Stomach smooth muscle (tissue), 2 donors: ENCODE data around the gene DPRX.

Source experiments
- H3K27ac ChIP-seq: one replicate; pipeline ENCODE4 v1.7.0; 2013; ENCODE audit warnings: mild to moderate bottlenecking, low read length, inconsistent platforms
- H3K27me3 ChIP-seq, 2 donors: one replicate each; pipeline ENCODE4 v1.7.0; 2013; ENCODE audit warnings: low read length in 2 of 2; ENCODE audit not compliant: insufficient read depth in 2 of 2, control insufficient read depth in 1 of 2
- H3K36me3 ChIP-seq, 2 donors: one replicate each; pipeline ENCODE4 v1.7.0; 2013; ENCODE audit warnings: low read length in 2 of 2; ENCODE audit not compliant: control insufficient read depth in 2 of 2, insufficient read depth in 2 of 2
- H3K4me1 ChIP-seq: one replicate; pipeline ENCODE4 v1.7.0; 2013; ENCODE audit warnings: low read length; ENCODE audit not compliant: control insufficient read depth, insufficient read depth
- H3K4me3 ChIP-seq, 2 donors: one replicate each; pipeline ENCODE4 v1.7.0; 2013; ENCODE audit warnings: low read length in 2 of 2
- H3K9ac ChIP-seq, 2 donors: one replicate each; pipeline ENCODE4 v1.7.0; 2013; ENCODE audit warnings: low read length in 2 of 2, mild to moderate bottlenecking in 1 of 2
- H3K9me3 ChIP-seq, 2 donors: one replicate each; pipeline ENCODE4 v1.7.0; 2013; ENCODE audit warnings: low read length in 2 of 2; ENCODE audit not compliant: control insufficient read depth in 2 of 2
- donor health status: healthy.
- donor health status: Pancreatic carcinoma.

The DPRX gene

GRCh38 chr19:53647350-53647749, 15.6 kb downstream of the DPRX start:
- Histone ChIP-seq H3K9me3 (peaks cover 0 to 10% of the 10 kb centered on the region in 2 donors), H3K27me3 (no peaks in the 10 kb centered on the region), H3K4me1 (no peaks in the 10 kb centered on the region), H3K9ac (no peak overlapping the region), H3K36me3 (no peaks in the 10 kb centered on the region), H3K4me3 (no peak overlapping the region), H3K27ac (no peak overlapping the region)

- H3K27me3 ChIP-seq = no peaks in the 10 kb centered on the region
- H3K9ac ChIP-seq = no peak overlapping the region
- peaks cover 0 to 10% of the 10 kb centered on the region in 2 donors for H3K9me3 ChIP-seq
- H3K4me1 ChIP-seq = no peaks in the 10 kb centered on the region
- H3K36me3 ChIP-seq = no peaks in the 10 kb centered on the region
- H3K27ac ChIP-seq = no peak overlapping the region
- no peak overlapping the region for H3K4me3 ChIP-seq
Measured at GRCh38 chr19:53647792-53648191, 16.0 kb downstream of the DPRX start.

DNA sequence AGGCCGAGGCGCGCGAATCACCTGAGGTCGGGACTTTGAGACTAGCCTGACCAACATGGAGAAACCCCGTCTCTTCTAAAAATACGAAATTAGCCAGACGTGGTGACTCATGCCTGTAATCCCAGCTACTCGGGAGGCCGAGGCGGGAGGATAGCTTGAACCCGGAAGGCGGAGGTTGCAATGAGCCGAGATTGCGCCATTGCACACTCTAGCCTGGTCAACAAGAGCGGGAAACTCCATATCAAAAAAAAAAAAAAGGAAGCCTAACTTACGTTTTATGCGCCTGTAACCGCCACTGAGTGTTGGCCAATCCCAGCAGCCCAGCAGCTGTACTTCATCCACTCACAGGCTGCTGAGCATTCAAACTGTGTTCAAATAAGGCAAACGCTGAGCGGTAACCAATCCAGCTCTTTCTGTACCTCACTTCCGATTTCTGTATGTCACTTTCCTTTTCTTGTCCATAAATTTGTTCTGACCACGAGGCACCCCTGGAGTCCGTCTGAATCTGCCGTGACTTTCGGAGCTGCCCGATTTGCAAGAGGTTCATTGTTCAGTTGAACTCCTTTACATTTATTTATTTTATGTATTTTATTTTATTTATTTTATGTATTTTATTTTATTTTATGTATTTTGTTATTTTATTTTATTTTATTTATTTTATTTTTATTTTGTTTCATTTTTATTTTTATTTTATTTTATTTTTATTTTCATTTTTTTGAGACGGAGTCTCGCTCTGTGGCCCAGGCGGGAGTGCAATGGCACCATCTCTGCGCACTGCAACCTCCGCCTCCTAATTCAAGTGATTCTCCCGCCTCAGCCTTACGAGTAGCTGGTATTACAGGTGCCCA, 18.2 kb downstream of the DPRX start:
- Histone ChIP-seq H3K4me3 (no peak overlapping the region), H3K27ac (no peak overlapping the region), H3K4me1 (no peaks in the 10 kb centered on the region), H3K27me3 (no peaks in the 10 kb centered on the region), H3K9ac (no peak overlapping the region), H3K36me3 (no peaks in the 10 kb centered on the region), H3K9me3 (peaks cover 0 to 10% of the 10 kb centered on the region in 2 donors)

- peaks cover 0 to 10% of the 10 kb centered on the region in 2 donors for H3K9me3 ChIP-seq
- H3K9ac ChIP-seq = no peak overlapping the region
- no peaks in the 10 kb centered on the region for H3K27me3 ChIP-seq
- H3K4me1 ChIP-seq = no peaks in the 10 kb centered on the region
- H3K36me3 ChIP-seq = no peaks in the 10 kb centered on the region
- H3K4me3 ChIP-seq = no peak overlapping the region
- no peak overlapping the region for H3K27ac ChIP-seq
Measured at GRCh38 chr19:53652476-53652875, 20.7 kb downstream of the DPRX start.

GRCh38 chr19:53655042-53655665, 23.4 kb downstream of the DPRX start:
- Histone ChIP-seq H3K4me1 (no peaks in the 10 kb centered on the region), H3K36me3 (no peaks in the 10 kb centered on the region), H3K27ac (no peak overlapping the region), H3K27me3 (peaks cover 0 to 3% of the 10 kb centered on the region in 2 donors), H3K9ac (no peak overlapping the region), H3K9me3 (no peaks in the 10 kb centered on the region), H3K4me3 (no peak overlapping the region)

DNA sequence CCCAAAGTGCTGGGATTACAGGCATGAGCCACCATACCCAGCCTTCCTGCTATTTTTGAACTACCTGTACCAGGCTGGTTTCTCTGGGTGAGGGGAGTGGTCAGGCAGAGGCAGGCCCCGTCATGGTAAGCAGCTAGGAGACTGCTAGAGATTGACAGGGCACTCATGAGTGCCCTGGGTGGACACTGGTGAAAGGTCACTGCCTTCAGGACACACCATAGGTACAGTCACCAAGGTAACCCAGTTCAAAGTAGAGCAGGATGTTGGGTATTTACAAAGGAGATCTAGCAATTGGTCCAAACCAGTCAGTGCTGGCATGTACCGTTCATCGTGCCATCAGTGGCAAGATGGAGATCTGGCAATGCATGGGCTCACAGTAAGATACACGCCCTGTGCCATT, 25.5 kb downstream of the DPRX start:
- Histone ChIP-seq H3K27ac (no peak overlapping the region), H3K4me3 (no peak overlapping the region), H3K4me1 (no peaks in the 10 kb centered on the region), H3K9ac (no peak overlapping the region), H3K36me3 (no peaks in the 10 kb centered on the region), H3K9me3 (no peaks in the 10 kb centered on the region), H3K27me3 (peaks cover 0 to 5% of the 10 kb centered on the region in 2 donors)

DNA sequence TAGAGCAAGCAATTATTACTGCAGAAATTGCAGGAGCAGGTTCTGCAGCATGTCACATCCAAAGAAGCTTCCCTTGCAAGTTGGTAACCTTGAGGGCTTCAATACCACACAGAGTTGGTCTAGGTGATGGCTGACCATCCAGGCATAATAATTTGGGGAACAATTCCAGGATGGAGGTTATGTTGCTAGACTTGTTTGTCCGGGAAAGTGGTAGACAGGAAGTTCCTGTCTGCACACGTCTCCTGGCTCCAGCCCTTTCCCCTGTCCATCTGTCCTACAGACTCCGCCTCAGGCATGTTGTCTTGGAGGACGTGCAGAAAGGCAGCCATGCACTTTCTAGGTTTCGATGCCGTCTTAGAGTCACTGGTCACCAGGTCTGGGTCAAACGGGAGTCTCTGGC, 26.0 kb downstream of the DPRX start:
- H3K4me3 ChIP-seq = no peak overlapping the region
- H3K27ac ChIP-seq = no peak overlapping the region
- no peaks in the 10 kb centered on the region for H3K9me3 ChIP-seq
- peaks cover 0 to 5% of the 10 kb centered on the region in 2 donors for H3K27me3 ChIP-seq
- no peak overlapping the region for H3K9ac ChIP-seq
- H3K4me1 ChIP-seq = no peaks in the 10 kb centered on the region
- H3K36me3 ChIP-seq = no peaks in the 10 kb centered on the region

GRCh38 chr19:53659292-53659691, 27.5 kb downstream of the DPRX start:
- H3K36me3 ChIP-seq = no peaks in the 10 kb centered on the region
- H3K27me3 ChIP-seq = peaks cover 0 to 5% of the 10 kb centered on the region in 2 donors
- no peak overlapping the region for H3K27ac ChIP-seq
- no peaks in the 10 kb centered on the region for H3K9me3 ChIP-seq
- no peak overlapping the region for H3K4me3 ChIP-seq
- H3K9ac ChIP-seq = no peak overlapping the region
- no peaks in the 10 kb centered on the region for H3K4me1 ChIP-seq

DNA sequence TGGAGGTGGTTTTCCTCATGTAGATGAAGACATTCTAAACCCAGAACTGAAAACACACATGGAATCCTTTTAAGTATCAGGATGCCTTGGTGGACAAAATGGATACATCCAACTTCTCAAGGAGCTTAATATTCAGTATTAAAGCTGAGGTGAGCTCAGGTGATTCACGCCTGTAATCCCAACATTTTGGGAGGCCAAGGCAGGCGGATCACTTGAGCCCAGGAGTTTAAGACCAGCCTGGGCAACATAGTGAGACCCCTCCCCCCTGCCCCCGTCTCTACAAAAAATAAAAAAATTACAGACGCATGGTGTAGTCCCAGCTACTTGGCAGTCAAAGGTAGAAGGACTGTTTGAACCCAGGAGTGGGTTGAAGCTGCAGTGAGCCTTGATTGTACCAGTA, 28.8 kb downstream of the DPRX start:
- no peaks in the 10 kb centered on the region for H3K36me3 ChIP-seq
- peaks cover 0 to 5% of the 10 kb centered on the region in 2 donors for H3K27me3 ChIP-seq
- H3K9ac ChIP-seq = no peak overlapping the region
- H3K27ac ChIP-seq = no peak overlapping the region
- no peaks in the 10 kb centered on the region for H3K4me1 ChIP-seq
- no peaks in the 10 kb centered on the region for H3K9me3 ChIP-seq
- no peak overlapping the region for H3K4me3 ChIP-seq

- Histone ChIP-seq H3K27ac (no peak overlapping the region), H3K4me3 (no peak overlapping the region), H3K4me1 (no peaks in the 10 kb centered on the region), H3K36me3 (no peaks in the 10 kb centered on the region), H3K9me3 (no peaks in the 10 kb centered on the region), H3K9ac (no peak overlapping the region), H3K27me3 (peaks cover 0 to 5% of the 10 kb centered on the region in 2 donors)
Measured at GRCh38 chr19:53662209-53662608, 30.4 kb downstream of the DPRX start.

DNA sequence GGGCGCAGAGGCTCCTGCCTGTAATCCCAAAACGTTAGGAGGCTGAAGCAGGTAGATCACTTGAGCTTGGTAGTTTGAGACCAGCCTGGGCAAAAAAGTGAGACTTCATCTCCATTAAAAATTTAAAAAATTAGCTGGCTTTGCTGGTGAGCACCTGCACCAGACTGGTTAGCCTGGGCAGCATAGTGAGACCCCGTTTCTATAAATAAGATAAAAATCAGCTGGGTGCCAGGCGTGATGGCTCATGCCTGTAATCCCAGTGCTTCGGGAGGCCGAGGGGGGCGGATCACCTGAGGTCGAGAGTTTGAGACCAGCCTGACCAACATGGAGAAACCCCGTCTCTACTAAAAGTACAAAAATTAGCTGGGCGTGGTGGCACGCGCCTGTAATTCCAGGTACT, 32.4 kb downstream of the DPRX start:
- Histone ChIP-seq H3K9me3 (no peaks in the 10 kb centered on the region), H3K27me3 (peaks cover 0 to 2% of the 10 kb centered on the region in 2 donors), H3K9ac (no peak overlapping the region), H3K4me1 (no peaks in the 10 kb centered on the region), H3K27ac (no peak overlapping the region), H3K4me3 (no peak overlapping the region), H3K36me3 (no peaks in the 10 kb centered on the region)
